Iris pigment epithelial cell (primary cell): ENCODE results near the gene KCNMB1.

ENCODE experiments used
- DNase-seq: peaks from one replicate; pipeline ENCODE4 v3.0.0-alpha.2; 2011; ENCODE audit warnings: low read depth

The KCNMB1 gene

DNA sequence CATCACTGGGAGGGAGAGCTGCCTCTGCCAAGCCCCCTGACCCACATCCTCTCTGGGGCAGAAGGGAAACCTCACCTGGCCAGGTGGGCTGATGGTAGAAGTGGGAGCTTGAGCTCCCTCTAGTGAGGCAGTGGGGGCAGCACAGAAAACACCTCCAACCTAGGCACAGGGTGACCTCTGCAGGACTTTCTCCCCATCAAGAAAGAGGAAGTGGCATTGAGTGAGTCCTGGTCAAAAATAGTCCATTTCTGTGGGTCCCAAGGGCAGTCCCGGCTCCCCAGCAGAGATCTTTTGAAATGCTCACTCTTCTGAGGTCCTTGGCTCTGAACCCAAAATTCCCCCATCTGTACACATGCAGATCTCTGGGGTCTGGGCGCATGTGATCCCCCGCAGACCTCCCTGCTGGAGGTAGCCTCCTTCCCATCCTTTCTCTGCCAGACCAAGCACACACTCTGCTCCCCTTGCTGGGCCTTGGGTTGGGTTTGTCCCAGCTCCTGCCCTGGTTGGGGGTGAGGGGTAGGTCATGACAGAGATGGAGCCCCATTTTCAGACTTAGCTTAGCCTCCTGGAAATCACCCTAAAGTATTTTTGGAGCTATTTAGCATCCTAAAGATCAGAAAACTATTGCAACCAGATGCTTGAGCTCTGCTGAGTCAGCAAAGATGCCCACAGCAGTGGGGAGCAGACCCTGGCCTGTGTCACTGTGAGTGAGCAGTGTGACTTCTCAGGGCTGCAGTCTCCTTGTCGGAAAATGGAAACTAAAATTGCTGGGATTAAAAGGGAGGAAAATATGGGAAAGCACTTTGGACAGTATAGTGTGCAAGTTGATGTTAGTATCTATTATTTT, 50.0 kb downstream of the KCNMB1 start:
- no peak for DNase-seq

DNA sequence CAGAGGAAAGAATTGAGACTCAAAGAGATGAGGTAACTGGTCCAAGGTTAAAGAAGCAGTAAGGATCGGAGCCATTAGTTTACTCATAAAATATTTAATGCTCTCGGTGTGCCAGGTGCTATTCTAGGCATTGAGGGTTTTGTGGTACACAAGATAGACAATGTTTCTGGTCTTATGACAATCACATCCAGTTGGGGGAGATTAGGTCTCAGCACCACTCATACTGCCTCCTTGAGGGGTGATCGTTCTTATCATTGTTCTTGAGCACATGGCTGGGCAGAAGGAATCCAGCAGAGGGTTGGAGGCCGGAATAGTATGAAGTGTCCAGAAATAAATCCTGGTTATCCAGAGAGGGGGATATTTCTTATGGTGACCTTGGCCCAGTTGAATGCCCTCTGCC, 50.9 kb downstream of the KCNMB1 start:
- no peak for DNase-seq

- no peak for DNase-seq
Measured at GRCh38 chr5:170337045-170337733, 52.0 kb downstream of the KCNMB1 start.

DNA sequence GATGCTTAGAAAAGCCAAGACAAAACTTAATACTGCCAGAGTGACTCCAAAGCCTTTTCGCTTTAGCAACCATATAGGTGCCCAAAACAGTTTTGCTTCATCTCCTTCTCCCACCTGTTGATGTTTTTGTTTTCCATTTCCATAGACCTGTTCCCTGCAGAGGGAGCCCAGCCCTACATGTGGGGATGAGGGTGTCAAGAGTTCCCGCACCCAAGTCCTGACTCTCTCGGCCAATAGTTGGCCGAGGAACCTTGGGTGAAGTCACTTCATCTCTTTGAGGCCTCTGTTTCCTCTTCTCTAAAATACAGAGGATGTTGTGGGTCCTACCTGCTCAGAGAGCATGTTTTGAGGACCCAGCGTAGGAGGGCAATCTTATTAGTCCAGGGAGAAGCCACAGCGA, 53.1 kb downstream of the KCNMB1 start:
- DNase-seq: no peak

DNA sequence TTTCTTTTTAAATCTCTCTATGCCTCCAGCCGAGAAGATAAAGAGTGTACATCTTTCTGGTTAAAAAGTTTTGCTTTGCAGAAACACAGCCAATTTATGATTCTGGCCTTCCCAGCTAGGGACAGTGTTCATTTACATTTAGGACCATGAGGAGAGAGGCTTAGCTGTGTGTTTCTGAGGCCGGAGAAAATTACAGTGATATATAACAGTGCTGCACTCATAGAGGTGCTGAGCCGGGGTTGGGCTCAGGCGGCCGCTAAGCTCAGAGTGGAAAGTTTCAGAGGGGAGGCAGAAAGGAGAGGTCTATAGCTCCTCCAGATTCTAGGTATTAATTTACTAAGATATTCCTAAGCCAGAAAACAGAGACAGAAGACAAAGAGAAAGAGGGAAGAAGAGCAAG, 54.5 kb downstream of the KCNMB1 start:
- no peak for DNase-seq

DNA sequence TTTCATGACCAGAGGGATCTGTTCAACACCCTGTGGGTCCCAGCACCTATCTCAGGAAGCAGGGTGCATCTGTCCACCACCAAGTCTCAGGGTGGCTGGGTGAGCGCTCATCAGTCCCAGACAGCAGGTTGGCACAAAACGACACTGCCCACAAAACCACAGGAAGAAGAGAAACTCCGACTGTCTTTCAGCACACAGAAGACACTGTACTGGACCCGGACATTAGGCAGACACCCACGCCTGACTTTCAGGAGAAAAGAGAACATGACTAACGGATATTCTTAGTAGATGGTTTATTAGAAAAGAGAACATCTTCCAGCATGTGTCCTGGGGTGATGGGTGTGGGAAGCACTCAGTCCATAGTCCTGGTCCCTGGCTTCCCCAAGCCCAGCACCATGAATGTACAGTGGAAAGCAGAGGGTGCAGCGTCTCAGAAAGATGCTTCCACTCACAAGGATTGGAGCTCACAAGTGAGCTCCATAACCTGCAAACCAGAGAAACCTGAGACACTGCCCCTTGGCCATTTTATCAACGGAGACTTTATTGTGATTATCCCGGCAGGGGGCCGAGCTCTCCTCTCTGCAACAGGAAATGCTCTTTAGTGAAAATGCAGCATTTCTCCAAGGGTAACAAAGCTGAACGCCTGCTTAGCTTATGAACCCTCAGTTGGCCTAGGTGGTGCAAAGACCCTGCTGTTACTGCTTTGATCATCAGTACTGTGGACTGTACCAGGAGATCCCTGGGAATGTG, 55.8 kb downstream of the KCNMB1 start:
- DNase-seq: no peak

GRCh38 chr5:170332058-170332457, 57.1 kb downstream of the KCNMB1 start:
- DNase-seq: no peak

- DNase-seq: no peak
Measured at GRCh38 chr5:170330568-170331054, 58.6 kb downstream of the KCNMB1 start.

- no peak for DNase-seq
Measured at GRCh38 chr5:170329524-170329923, 59.6 kb downstream of the KCNMB1 start.

DNA sequence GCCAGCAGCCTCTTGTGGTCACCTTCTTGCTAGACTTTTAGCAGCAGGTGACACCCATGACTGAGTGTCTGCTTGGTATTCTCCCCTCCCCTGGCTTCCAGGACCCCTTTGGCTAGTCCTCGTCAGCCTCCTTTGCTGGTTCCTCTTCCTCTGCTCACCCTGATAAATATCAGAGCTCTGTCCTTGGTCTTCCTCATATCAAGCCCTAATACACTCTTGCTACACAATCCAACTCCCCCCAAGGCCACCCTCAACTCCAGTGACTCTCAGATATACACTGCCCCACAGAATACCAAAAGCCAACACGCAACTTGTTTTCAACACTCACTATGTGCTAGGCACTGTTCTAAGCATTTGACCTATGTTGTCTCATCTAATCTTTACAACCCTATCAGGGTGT, 61.3 kb downstream of the KCNMB1 start:
- no peak for DNase-seq

DNA sequence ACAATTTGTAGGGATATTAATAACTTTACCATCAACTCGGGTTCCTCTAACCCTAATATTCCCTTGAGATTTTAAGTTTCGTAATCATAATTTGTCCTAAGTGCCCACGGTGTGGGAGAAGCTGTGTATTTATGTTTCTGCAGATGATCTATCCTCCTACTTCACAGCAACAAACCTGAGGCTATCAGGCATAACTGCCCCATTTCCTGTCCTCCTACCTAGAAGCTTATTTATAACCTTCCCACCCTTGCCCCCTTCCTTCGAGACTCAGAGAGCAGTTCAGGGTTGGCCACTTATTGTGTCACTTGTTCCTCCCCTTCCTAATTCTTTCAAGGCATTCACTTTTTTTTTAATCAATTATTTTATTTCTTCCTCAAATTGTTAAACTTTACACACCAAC, 62.0 kb downstream of the KCNMB1 start:
- DNase-seq: no peak
